Thoracic aorta (tissue), 2 donors: ENCODE measurements around the gene SERINC2. TPM values are rescaled to one million over a fixed set of nuclear protein-coding genes. Genes with fewer than 3 reads are reported as not detected.

Experiments
- ATAC-seq: fragments of 150-250 bp; one replicate; pipeline ENCODE4 v1.8.0; 2017; ENCODE audit warnings: low read depth; ENCODE audit not compliant: insufficient number of reproducible peaks, low FRiP score
- DNase-seq: peaks from one replicate; pipeline ENCODE4 v3.0.0-alpha.2; 2020; ENCODE audit warnings: low spot score
- H3K27ac ChIP-seq, 2 donors: fragments of 200-600 bp; sonication (generic); 1 replicate in 1 of 2; 2 replicates in 1 of 2; pipeline ENCODE4 v1.5.1; 2016; ENCODE audit warnings: mild to moderate bottlenecking in 2 of 2, moderate library complexity in 2 of 2
- H3K27me3 ChIP-seq: fragments of 200-600 bp; sonication (generic); replicated peaks from 2 replicates; pipeline ENCODE4 v1.6.0; 2016; ENCODE audit warnings: mild to moderate bottlenecking; ENCODE audit not compliant: insufficient read depth
- H3K36me3 ChIP-seq: fragments of 200-600 bp; sonication (generic); one replicate; pipeline ENCODE4 v1.5.1; 2016
- H3K4me1 ChIP-seq, 2 donors: fragments of 200-600 bp; sonication (generic); 1 replicate in 1 of 2; 2 replicates in 1 of 2; pipeline versions ENCODE4 v1.5.1 to v1.6.0; 2016; ENCODE audit warnings: low read depth in 2 of 2, mild to moderate bottlenecking in 1 of 2; ENCODE audit not compliant: control insufficient read depth in 1 of 2
- H3K4me3 ChIP-seq: fragments of 200-600 bp; sonication (generic); 2 replicates; pipeline ENCODE4 v1.5.1; 2016; ENCODE audit warnings: mild to moderate bottlenecking
- H3K9me3 ChIP-seq: fragments of 200-600 bp; sonication (generic); 2 replicates; pipeline ENCODE4 v1.5.1; 2016
- total RNA-seq, 2 donors: library from RNA; depleted of rRNA; stranded (reverse); fragments of >200 nt; gene quantifications; one replicate each; pipeline versions ENCODE4 v1.1.0 to v1.2.3, GENCODE V29; 2016
- TF ChIP-seq, protein P1 (sequence below): fragments of 200-600 bp; sonication (generic); IDR thresholded peaks from one replicate; pipeline ENCODE4 v1.5.1; 2019; ENCODE audit warnings: antibody characterized with exemption

SERINC2 gene
- total RNA-seq, 2 donors from 2014 or later = 7.6 to 12.3 TPM

GRCh38 chr1:31409946-31410858 lies 2.8 kb upstream of the SERINC2 start:
- TF ChIP-seq, protein P1, sequence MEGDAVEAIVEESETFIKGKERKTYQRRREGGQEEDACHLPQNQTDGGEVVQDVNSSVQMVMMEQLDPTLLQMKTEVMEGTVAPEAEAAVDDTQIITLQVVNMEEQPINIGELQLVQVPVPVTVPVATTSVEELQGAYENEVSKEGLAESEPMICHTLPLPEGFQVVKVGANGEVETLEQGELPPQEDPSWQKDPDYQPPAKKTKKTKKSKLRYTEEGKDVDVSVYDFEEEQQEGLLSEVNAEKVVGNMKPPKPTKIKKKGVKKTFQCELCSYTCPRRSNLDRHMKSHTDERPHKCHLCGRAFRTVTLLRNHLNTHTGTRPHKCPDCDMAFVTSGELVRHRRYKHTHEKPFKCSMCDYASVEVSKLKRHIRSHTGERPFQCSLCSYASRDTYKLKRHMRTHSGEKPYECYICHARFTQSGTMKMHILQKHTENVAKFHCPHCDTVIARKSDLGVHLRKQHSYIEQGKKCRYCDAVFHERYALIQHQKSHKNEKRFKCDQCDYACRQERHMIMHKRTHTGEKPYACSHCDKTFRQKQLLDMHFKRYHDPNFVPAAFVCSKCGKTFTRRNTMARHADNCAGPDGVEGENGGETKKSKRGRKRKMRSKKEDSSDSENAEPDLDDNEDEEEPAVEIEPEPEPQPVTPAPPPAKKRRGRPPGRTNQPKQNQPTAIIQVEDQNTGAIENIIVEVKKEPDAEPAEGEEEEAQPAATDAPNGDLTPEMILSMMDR = no peak
- Histone ChIP-seq H3K36me3 (no peaks in the 10 kb centered on the region), H3K9me3 (no peaks in the 10 kb centered on the region), H3K27ac (no peak overlapping the region), H3K4me1 (peaks cover 3 to 20% of the 10 kb centered on the region in 2 donors), H3K27me3 (no peaks in the 10 kb centered on the region), H3K4me3 (no peak overlapping the region)
- ATAC-seq (no peak), DNase-seq (no peak)

DNA sequence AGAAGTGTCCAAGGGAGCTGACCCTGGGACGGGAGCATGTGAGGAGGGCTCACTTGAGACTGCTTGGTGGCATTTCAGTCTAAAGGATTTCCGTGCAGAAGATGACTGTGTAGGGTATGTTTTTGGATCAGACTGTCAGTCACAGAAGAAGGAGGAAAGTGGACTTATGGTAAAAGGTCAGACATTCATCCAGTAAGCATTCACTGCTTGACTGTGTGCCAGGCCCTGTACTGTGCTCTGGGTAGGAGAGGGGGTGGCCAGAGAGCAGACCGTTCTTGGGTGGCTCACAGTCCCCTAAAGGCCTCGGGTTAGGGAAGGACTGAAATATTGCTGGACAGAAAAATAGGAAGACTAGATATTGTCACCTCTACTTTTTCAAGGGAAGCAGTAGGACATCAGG lies 2.1 kb upstream of the SERINC2 start:
- H3K4me1 ChIP-seq = peaks cover 3 to 14% of the 10 kb centered on the region in 2 donors
- TF ChIP-seq, protein P1 = no peak
- H3K27ac ChIP-seq = no peak overlapping the region
- no peak overlapping the region for H3K4me3 ChIP-seq
- no peak for DNase-seq
- no peaks in the 10 kb centered on the region for H3K27me3 ChIP-seq
- H3K36me3 ChIP-seq = no peaks in the 10 kb centered on the region
- ATAC-seq = no peak
- no peaks in the 10 kb centered on the region for H3K9me3 ChIP-seq

DNA sequence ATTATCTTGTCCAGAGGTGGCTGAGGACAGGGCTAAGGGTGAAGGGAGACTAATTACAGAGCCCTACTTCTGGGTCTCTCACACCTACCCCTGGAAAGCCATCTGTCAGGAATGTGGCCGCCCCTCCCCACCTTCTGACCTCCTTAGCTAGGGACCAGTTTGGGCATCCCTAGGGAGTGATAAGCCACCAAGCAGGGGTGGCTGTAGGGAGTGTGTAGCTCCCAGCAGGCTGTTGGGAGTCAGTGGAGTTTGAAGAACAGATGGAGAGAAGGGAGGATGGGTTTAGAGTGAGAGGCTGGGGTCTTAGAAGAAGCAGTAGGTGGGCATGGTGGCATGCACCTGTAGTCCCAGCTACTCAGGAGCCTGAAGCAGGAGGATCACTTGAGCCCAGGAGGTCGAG lies 808 bp upstream of the SERINC2 start:
- ATAC-seq (no peak), DNase-seq (no peak)
- Histone ChIP-seq H3K4me1 (peaks cover 3 to 13% of the 10 kb centered on the region in 2 donors), H3K27me3 (no peaks in the 10 kb centered on the region), H3K4me3 (peak overlapping the region; percentile 87), H3K36me3 (no peaks in the 10 kb centered on the region), H3K9me3 (no peaks in the 10 kb centered on the region), H3K27ac (no peak overlapping the region)
- TF ChIP-seq, protein P1 = no peak

GRCh38 chr1:31413405-31414001 lies 490 bp downstream of the SERINC2 start:
- Histone ChIP-seq H3K4me1 (peaks cover 3 to 13% of the 10 kb centered on the region in 2 donors), H3K4me3 (peak overlapping the region; percentile 87), H3K36me3 (no peaks in the 10 kb centered on the region), H3K27ac (no peak overlapping the region), H3K9me3 (no peaks in the 10 kb centered on the region), H3K27me3 (no peaks in the 10 kb centered on the region)
- DNase-seq (peak; percentile 29), ATAC-seq (peak; percentile 30)
- TF ChIP-seq, protein P1 = no peak

- ATAC-seq = no peak
- Histone ChIP-seq H3K27me3 (no peaks in the 10 kb centered on the region), H3K36me3 (no peaks in the 10 kb centered on the region), H3K9me3 (no peaks in the 10 kb centered on the region), H3K4me1 (peaks cover 3 to 13% of the 10 kb centered on the region in 2 donors), H3K27ac (no peak overlapping the region), H3K4me3 (no peak overlapping the region)
- DNase-seq = no peak
- TF ChIP-seq, protein P1 = no peak
These were observed 2.0 kb downstream of the SERINC2 start for GRCh38 chr1:31414980-31415370.
